Left ventricle myocardium inferior (tissue), 1 donor: ENCODE measurements around the gene CNN2. TPM values are rescaled to one million over a fixed set of nuclear protein-coding genes. Genes with fewer than 3 reads are reported as not detected.

Experiments
- DNase-seq: peaks from one replicate; pipeline ENCODE4 v3.0.0-alpha.2; 2020
- H3K27ac ChIP-seq: fragments of 200-600 bp; replicated peaks from 2 replicates; pipeline ENCODE4 v1.8.0; 2021
- H3K27me3 ChIP-seq: fragments of 200-600 bp; 2 replicates; pipeline ENCODE4 v1.8.0; 2021; ENCODE audit warnings: low read depth
- H3K36me3 ChIP-seq: fragments of 200-600 bp; 2 replicates; pipeline ENCODE4 v1.8.0; 2021
- H3K4me1 ChIP-seq: fragments of 200-600 bp; 2 replicates; pipeline ENCODE4 v1.8.0; 2021
- H3K4me3 ChIP-seq: fragments of 200-600 bp; 2 replicates; pipeline ENCODE4 v1.8.0; 2021; ENCODE audit warnings: mild to moderate bottlenecking, moderate library complexity
- H3K9me3 ChIP-seq: fragments of 200-600 bp; replicated peaks from 2 replicates; pipeline ENCODE4 v1.8.0; 2021
- CTCF ChIP-seq: fragments of 200-600 bp; IDR thresholded peaks from 2 replicates; pipeline ENCODE4 v1.8.0; 2021; ENCODE audit warnings: antibody characterized with exemption, mild to moderate bottlenecking, borderline replicate concordance
- intact Hi-C: fragments of 100-400 bp; cut with micrococcal nuclease; formaldehyde crosslinking; loops from one replicate; pipeline ENCODE4 v1.11.0; 2022
- total RNA-seq: library from RNA; stranded (reverse); fragmentation: NEBNext Ultra II Directional; extraction: Animal tissue kit (Norgen Biotek cat#: 25700); gene quantifications from one replicate; pipeline ENCODE4 v1.2.1, GENCODE V29; 2021
- donor health status: DM: no; HTN: yes; CAD: no; lungs with severe emphysema.

CNN2 gene
- total RNA-seq, 1 donor from 2014 or later, result 45.6 TPM

GRCh38 chr19:990119-990571, 36.3 kb upstream of the CNN2 start:
- Histone ChIP-seq H3K36me3 (peaks cover 64% of the 10 kb centered on the region), H3K9me3 (no peaks in the 10 kb centered on the region), H3K4me3 (no peak overlapping the region), H3K4me1 (peaks cover 6% of the 10 kb centered on the region), H3K27ac (no peak overlapping the region), H3K27me3 (peaks cover 4% of the 10 kb centered on the region)
- intact Hi-C loops, result no loop called here
- no peak for TF ChIP-seq CTCF
- DNase-seq, result no peak

GRCh38 chr19:990746-991145, 35.7 kb upstream of the CNN2 start:
- intact Hi-C loops, result no loop called here

GRCh38 chr19:991174-991931, 35.1 kb upstream of the CNN2 start:
- intact Hi-C loops, result no loop called here
- no peak for DNase-seq
- H3K27ac ChIP-seq, result no peak overlapping the region

More at GRCh38 chr19:990746-991145, 35.7 kb upstream of the CNN2 start:
- Histone ChIP-seq H3K36me3 (peaks cover 64% of the 10 kb centered on the region), H3K4me3 (no peak overlapping the region), H3K9me3 (no peaks in the 10 kb centered on the region), H3K27me3 (peaks cover 10% of the 10 kb centered on the region), H3K4me1 (peaks cover 2% of the 10 kb centered on the region), H3K27ac (no peak overlapping the region)
- DNase-seq, result no peak
- no peak for TF ChIP-seq CTCF

GRCh38 chr19:991932-992669, 34.3 kb upstream of the CNN2 start:
- Histone ChIP-seq H3K4me1 (peaks cover 11% of the 10 kb centered on the region), H3K27ac (no peak overlapping the region), H3K4me3 (no peak overlapping the region), H3K27me3 (peaks cover 23% of the 10 kb centered on the region), H3K9me3 (no peaks in the 10 kb centered on the region), H3K36me3 (peaks cover 52% of the 10 kb centered on the region)
- no peak for DNase-seq
- intact Hi-C loops, result no loop called here
- TF ChIP-seq CTCF, result no peak

More at GRCh38 chr19:991174-991931, 35.1 kb upstream of the CNN2 start:
- Histone ChIP-seq H3K4me1 (peaks cover 8% of the 10 kb centered on the region), H3K36me3 (peaks cover 58% of the 10 kb centered on the region), H3K27me3 (peaks cover 16% of the 10 kb centered on the region), H3K9me3 (no peaks in the 10 kb centered on the region), H3K4me3 (no peak overlapping the region)
- no peak for TF ChIP-seq CTCF

GRCh38 chr19:992670-993055, 33.7 kb upstream of the CNN2 start:
- TF ChIP-seq CTCF, result no peak
- peaks cover 29% of the 10 kb centered on the region for H3K27me3 ChIP-seq
- H3K9me3 ChIP-seq, result no peaks in the 10 kb centered on the region
- no peak overlapping the region for H3K27ac ChIP-seq
- intact Hi-C loops, result no loop called here
- H3K4me3 ChIP-seq, result no peak overlapping the region
- peaks cover 49% of the 10 kb centered on the region for H3K36me3 ChIP-seq
- no peak for DNase-seq
- peaks cover 11% of the 10 kb centered on the region for H3K4me1 ChIP-seq
